Measurements from ENCODE around the gene ARHGAP18. TPM values are rescaled to one million over a fixed set of nuclear protein-coding genes. Genes with fewer than 3 reads are reported as not detected.

ARHGAP18 gene
- total RNA-seq, 1 donor from 2014 or later = 60.8 TPM

DNA sequence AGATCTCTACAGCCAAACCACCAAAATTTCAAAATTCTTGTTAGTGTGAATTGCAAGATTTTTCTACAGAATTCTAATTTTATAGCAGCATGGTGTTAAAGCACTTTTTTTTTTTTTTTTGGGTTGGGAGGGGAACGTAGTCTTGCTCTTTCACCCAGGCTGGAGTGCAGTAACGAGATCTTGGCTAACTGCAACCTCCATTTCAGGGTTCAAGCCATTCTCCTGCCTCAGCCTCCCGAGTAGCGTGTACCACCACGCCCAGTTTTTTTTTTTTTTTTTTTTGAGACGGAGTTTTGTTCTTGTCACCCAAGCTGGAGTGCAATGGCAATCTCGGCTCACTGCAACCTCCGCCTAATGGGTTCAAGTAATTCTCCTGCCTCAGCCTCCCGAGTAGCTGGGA is 11.5 kb downstream of the ARHGAP18 start:
- peaks cover 40% of the 10 kb centered on the region for H3K4me1 ChIP-seq
- intact Hi-C loops (cut with DNase I) = no loop called here
- no peak for ATAC-seq
- H3K4me3 ChIP-seq = no peak overlapping the region
- no peaks in the 10 kb centered on the region for H3K36me3 ChIP-seq
- H3K9me3 ChIP-seq = no peaks in the 10 kb centered on the region
- TF ChIP-seq, protein P1, sequence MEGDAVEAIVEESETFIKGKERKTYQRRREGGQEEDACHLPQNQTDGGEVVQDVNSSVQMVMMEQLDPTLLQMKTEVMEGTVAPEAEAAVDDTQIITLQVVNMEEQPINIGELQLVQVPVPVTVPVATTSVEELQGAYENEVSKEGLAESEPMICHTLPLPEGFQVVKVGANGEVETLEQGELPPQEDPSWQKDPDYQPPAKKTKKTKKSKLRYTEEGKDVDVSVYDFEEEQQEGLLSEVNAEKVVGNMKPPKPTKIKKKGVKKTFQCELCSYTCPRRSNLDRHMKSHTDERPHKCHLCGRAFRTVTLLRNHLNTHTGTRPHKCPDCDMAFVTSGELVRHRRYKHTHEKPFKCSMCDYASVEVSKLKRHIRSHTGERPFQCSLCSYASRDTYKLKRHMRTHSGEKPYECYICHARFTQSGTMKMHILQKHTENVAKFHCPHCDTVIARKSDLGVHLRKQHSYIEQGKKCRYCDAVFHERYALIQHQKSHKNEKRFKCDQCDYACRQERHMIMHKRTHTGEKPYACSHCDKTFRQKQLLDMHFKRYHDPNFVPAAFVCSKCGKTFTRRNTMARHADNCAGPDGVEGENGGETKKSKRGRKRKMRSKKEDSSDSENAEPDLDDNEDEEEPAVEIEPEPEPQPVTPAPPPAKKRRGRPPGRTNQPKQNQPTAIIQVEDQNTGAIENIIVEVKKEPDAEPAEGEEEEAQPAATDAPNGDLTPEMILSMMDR (IDR thresholded peaks at IDR 0.05) = no peak
- no peak for DNase-seq
- no peak overlapping the region for H3K27ac ChIP-seq
- no peaks in the 10 kb centered on the region for H3K27me3 ChIP-seq

GRCh38 chr6:129697788-129698187 is 12.2 kb downstream of the ARHGAP18 start:
- H3K27ac ChIP-seq = no peak overlapping the region
- H3K27me3 ChIP-seq = no peaks in the 10 kb centered on the region
- TF ChIP-seq, protein P1 (IDR thresholded peaks at IDR 0.05) = no peak
- intact Hi-C loops (cut with DNase I) = no loop called here
- DNase-seq = no peak
- no peaks in the 10 kb centered on the region for H3K36me3 ChIP-seq
- ATAC-seq = no peak
- H3K4me3 ChIP-seq = no peak overlapping the region
- no peaks in the 10 kb centered on the region for H3K9me3 ChIP-seq
- peaks cover 43% of the 10 kb centered on the region for H3K4me1 ChIP-seq

- no peaks in the 10 kb centered on the region for H3K9me3 ChIP-seq
- no peak for DNase-seq
- TF ChIP-seq, protein P1 (IDR thresholded peaks at IDR 0.05) = no peak
- H3K36me3 ChIP-seq = no peaks in the 10 kb centered on the region
- H3K4me3 ChIP-seq = no peak overlapping the region
- intact Hi-C loops (cut with DNase I) = no loop called here
- peak; percentile 57 for ATAC-seq
- no peaks in the 10 kb centered on the region for H3K27me3 ChIP-seq
- peaks cover 45% of the 10 kb centered on the region for H3K4me1 ChIP-seq
- no peak overlapping the region for H3K27ac ChIP-seq
Observed at GRCh38 chr6:129696843-129697242, 13.1 kb downstream of the ARHGAP18 start.

DNA sequence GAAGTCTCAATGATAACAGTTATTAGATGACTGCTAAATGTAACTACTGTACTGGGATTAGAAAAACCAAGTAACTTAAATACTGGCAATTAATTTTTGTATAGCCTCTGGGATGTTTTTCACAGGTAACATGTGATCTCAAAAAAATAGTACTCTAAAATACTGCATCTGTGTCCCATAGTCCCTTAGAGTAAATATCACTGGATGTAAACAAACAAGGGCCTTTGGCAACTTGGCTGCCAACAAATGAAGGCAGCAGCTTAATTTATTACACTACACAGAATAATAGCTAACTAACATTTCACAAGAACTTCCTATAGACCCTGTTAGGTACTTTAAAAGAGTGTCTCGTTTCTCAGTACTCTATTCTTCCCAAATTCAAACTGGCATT is 14.0 kb downstream of the ARHGAP18 start:
- TF ChIP-seq, protein P1 (IDR thresholded peaks at IDR 0.05) = no peak
- Histone ChIP-seq H3K36me3 (no peaks in the 10 kb centered on the region), H3K27ac (no peak overlapping the region), H3K9me3 (no peaks in the 10 kb centered on the region), H3K4me3 (no peak overlapping the region), H3K4me1 (peaks cover 48% of the 10 kb centered on the region), H3K27me3 (no peaks in the 10 kb centered on the region)
- ATAC-seq (no peak), DNase-seq (no peak)
- intact Hi-C loops (cut with DNase I) = no loop called here

DNA sequence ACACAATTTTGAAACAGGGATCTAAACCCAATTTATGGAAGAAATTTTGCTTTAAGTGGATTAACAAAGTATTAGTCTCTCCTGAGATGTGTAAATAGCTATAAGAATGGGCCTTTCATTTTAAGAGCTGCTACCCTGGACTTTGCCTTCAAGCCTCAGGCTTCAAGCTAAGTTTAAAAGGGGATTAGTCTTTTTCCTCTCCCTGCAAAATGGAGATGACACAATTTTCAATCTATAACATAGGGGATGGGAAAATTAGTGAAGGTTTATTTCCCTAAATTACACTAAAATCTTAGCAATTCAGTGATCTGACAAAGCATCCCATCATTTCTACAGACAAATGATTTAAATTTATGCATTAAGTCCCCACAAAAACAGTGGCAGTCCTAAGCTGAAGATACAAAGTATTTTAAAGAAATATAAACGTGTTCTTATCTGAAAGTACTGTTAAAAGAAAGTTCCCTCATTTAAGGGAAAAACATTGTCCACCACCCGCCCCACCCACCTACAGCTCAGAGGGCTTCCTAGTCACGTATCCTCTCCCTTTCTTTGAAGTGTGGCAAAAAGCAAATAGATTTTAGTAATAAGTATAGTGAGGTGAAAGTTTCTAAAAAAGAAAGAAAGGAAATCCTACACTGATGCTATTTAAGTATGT is 14.5 kb downstream of the ARHGAP18 start:
- ATAC-seq (peak; percentile 24), DNase-seq (no peak)
- TF ChIP-seq, protein P1 (IDR thresholded peaks at IDR 0.05) = no peak
- Histone ChIP-seq H3K27me3 (no peaks in the 10 kb centered on the region), H3K9me3 (no peaks in the 10 kb centered on the region), H3K36me3 (no peaks in the 10 kb centered on the region), H3K27ac (peak overlapping the region; percentile 6), H3K4me3 (no peak overlapping the region), H3K4me1 (peaks cover 48% of the 10 kb centered on the region)
- intact Hi-C loops (cut with DNase I) = no loop called here

DNA sequence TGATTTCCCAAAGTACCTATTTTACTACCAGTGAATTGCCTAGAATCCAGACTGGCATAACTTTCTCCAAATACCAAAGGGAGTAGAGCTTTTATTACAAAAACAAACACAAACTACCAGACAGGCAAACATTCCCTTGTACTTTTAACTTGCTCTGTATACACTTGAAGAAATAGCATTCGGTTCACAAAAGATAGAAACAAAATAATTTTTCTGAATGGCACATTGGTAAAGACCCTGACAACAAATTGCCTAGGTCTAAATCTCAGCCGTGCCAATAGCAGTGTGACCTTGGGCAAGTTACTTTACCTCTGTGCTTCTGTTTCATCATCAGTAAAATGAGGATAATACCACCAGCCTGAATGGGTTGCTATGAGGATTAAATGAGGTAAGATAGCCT is 15.9 kb downstream of the ARHGAP18 start:
- H3K4me3 ChIP-seq = no peak overlapping the region
- DNase-seq (no peak), ATAC-seq (peak; percentile 29)
- TF ChIP-seq, protein P1 (IDR thresholded peaks at IDR 0.05) = no peak
- H3K27me3 ChIP-seq = no peaks in the 10 kb centered on the region
- intact Hi-C loops (cut with DNase I) = no loop called here
- H3K9me3 ChIP-seq = no peaks in the 10 kb centered on the region
- peaks cover 38% of the 10 kb centered on the region for H3K4me1 ChIP-seq
- H3K27ac ChIP-seq = no peak overlapping the region
- H3K36me3 ChIP-seq = no peaks in the 10 kb centered on the region
